ENCODE results near the gene PDGFRB. TPM values are rescaled to one million over a fixed set of nuclear protein-coding genes. Genes with fewer than 3 reads are reported as not detected.
A peak's percentile ranks its signal among the peaks of the same experiment; 100 is the strongest.

Gene PDGFRB
- total RNA-seq, 1 donor from 2014 or later, result 97.8 TPM

DNA sequence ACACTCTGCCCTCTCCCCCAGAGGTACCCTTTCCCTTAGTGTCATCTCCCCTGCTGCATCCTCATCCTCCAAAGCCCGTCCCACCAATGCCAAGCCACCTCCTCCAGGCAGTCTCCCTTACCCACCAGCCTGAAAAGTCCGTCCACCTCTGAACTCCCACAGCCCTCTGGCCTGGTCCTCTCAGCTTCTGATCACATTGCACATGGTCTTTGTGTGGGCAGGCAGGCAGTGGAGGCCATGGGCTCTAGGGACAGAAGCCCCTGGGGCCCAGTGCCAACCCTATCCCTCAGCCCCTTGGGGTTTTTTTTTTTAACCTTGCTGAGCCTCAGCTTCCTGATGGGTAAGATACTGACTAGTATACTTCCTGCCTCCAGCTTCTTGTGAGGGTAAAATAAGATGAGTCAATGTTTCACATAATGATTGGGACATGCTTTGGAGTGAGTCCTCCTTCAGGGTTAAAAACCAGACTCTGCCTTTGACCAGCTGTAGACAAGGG lies 88.7 kb downstream of the PDGFRB start:
- DNase-seq (ENCODE audit: low spot score), result no peak

DNA sequence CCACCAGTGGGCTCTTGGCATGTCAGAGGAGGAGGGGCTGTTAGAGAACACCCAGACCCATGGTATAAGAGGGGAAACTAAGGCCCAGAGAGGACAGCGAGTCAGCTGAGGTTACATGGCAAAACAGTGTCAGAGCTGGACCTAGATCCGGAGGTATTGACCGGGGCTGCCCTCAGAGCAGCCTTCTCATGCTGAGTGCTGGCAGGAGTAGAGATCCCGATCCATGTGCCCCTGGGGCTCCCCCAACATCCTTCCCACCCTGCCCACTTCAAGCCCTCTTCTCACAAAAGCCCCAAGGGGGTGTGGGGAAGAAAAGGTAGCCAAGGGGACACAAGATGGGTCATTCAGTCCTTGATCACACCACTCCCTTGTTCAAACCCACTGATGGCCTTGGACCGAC lies 89.2 kb downstream of the PDGFRB start:
- no peak for DNase-seq (ENCODE audit: low spot score)

DNA sequence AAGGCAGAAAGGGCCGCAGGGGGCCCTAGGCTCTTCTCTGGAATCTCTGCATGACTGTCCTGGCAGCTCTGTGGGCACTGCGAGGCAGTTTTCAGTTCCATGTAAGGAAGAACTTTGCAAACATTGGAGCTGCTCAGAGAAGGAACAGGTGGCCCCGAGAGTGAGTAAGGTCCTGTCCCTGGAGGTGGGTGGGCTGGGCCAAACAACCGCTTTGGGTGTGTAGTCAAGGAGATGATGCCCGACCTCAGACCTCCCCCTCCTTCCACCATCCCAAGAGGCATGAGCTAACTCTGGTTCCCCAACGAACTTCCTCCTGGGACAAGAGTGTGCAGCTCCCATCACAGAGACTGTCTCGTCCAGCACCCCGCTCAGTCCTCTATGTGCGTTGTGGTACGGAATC lies 89.8 kb downstream of the PDGFRB start:
- no peak for DNase-seq (ENCODE audit: low spot score)

DNA sequence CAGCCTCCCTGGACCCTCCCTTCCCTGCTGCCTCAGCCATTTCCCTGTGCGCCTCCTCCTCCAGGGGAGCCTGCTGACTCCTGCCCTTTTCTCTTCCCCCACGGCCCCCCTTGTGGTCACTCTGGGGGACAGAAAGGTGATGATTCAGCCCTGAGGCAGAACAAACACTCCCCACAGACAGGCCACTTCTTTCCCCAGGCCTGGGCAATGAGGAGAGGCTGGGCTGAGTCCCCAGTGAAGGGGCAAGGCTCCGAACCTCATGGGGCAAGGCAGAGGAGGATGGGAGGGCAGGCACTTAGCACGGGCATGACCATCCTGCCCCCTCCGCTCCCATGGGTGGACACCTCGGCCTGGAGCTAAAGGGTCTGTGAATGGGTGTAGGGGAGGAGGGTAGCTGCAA lies 90.3 kb downstream of the PDGFRB start:
- DNase-seq (ENCODE audit: low spot score), result peak; percentile 23

DNA sequence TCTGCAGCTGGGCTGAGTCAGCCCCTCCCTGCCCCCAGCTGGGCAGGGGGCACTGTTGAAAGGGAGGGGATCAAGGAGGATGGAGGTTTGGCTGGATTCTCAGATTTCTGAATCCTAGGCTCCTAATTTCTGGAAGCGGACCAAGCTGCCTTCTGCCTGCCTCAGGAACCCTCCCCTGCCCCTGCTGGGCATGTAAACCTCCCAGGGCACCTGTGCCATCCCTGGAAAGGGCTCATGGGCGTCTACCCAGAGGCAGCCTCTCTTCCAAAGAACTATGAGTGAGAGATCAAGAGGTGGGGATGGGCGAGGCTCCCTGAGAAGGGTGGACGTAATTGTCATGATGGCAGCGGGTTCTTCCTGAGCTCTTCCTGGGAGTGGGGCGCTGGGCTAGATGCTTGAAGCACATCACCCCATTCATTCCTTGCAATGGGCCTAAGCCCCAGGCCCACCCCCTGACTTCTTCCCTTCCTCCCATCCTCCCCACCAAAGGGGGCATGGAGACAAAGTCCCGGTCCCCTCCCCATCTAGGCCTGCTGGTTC lies 90.9 kb downstream of the PDGFRB start:
- DNase-seq (ENCODE audit: low spot score), result no peak

Other genes starting within 250 kb of the PDGFRB start
- not detected for gene PDE6A, start 211.1 kb downstream of the PDGFRB start, total RNA-seq
- gene SLC26A2, start 195.1 kb downstream of the PDGFRB start, total RNA-seq, result 8.7 TPM
- gene TIGD6, start 155.2 kb downstream of the PDGFRB start, total RNA-seq, result 6.5 TPM
- gene HMGXB3, start 155.1 kb downstream of the PDGFRB start, total RNA-seq, result 29.6 TPM
- 91.9 TPM for gene CSF1R, start 69.3 kb downstream of the PDGFRB start, total RNA-seq
- 0.29 TPM for gene CDX1, start 10.9 kb upstream of the PDGFRB start, total RNA-seq
- not detected for gene SLC6A7, start 34.2 kb upstream of the PDGFRB start, total RNA-seq
- gene CAMK2A, start 133.9 kb upstream of the PDGFRB start, total RNA-seq, result 5.0 TPM
- 2.2 TPM for gene ARSI, start 147.1 kb upstream of the PDGFRB start, total RNA-seq
- 29.4 TPM for gene TCOF1, start 201.9 kb upstream of the PDGFRB start, total RNA-seq